Type B pancreatic cell (in vitro differentiated cells): ENCODE data around the gene CXCL5. TPM values are rescaled to one million over a fixed set of nuclear protein-coding genes. Genes with fewer than 3 reads are reported as not detected.
A peak's percentile ranks its signal among the peaks of the same experiment; 100 is the strongest.

Experiments used
- DNase-seq: peaks from one replicate; pipeline ENCODE4 v3.0.0; 2021; ENCODE audit warnings: mixed read lengths; ENCODE audit not compliant: unreplicated experiment; ENCODE audit errors: extremely low spot score
- H3K27ac Mint-ChIP-seq: 2 replicates; pipeline ENCODE4 v1.8.0; 2021; ENCODE audit warnings: mild to moderate bottlenecking, mixed read lengths
- H3K27me3 Mint-ChIP-seq: 2 replicates; pipeline ENCODE4 v1.8.0; 2021; ENCODE audit warnings: mixed read lengths
- H3K36me3 Mint-ChIP-seq: 2 replicates; pipeline ENCODE4 v1.8.0; 2021; ENCODE audit warnings: mixed read lengths
- H3K4me1 Mint-ChIP-seq: one replicate; pipeline ENCODE4 v1.8.0; 2021; ENCODE audit warnings: mixed read lengths; ENCODE audit not compliant: unreplicated experiment
- H3K4me3 Mint-ChIP-seq: 2 replicates; pipeline ENCODE4 v1.8.0; 2021; ENCODE audit warnings: mild to moderate bottlenecking, mixed read lengths
- H3K9me3 Mint-ChIP-seq: 2 replicates; pipeline ENCODE4 v1.8.0; 2021; ENCODE audit warnings: mixed read lengths
- CTCF ChIP-seq: fragments of 200-600 bp; sonication (generic); conservative IDR thresholded peaks from 2 replicates; pipeline ENCODE4 v1.5.0; 2021; ENCODE audit warnings: antibody characterized with exemption, mild to moderate bottlenecking
- total RNA-seq: library from RNA; stranded (reverse); gene quantifications from 2 replicates; pipeline ENCODE4 v1.2.1, GENCODE V29; 2021; ENCODE audit warnings: low replicate concordance

Gene CXCL5
- total RNA-seq, 1 donor from 2014 or later: 6.7 TPM

GRCh38 chr4:74037076-74037955, 38.8 kb upstream of the CXCL5 start:
- no peak for DNase-seq
- no peak for TF ChIP-seq CTCF
- peaks cover 66% of the 10 kb centered on the region for H3K27me3 Mint-ChIP-seq
- H3K36me3 Mint-ChIP-seq: no peaks in the 10 kb centered on the region
- H3K4me3 Mint-ChIP-seq: peak overlapping the region; percentile 93
- no peaks in the 10 kb centered on the region for H3K9me3 Mint-ChIP-seq
- peak overlapping the region; percentile 72 for H3K27ac Mint-ChIP-seq
- peaks cover 13% of the 10 kb centered on the region for H3K4me1 Mint-ChIP-seq

- Mint-ChIP-seq H3K27ac (no peak overlapping the region), H3K36me3 (no peaks in the 10 kb centered on the region), H3K9me3 (no peaks in the 10 kb centered on the region), H3K4me1 (peaks cover 9% of the 10 kb centered on the region), H3K4me3 (no peak overlapping the region), H3K27me3 (peaks cover 33% of the 10 kb centered on the region)
- DNase-seq: no peak
- TF ChIP-seq CTCF: no peak
These were observed 35.3 kb upstream of the CXCL5 start for GRCh38 chr4:74033739-74034138.

GRCh38 chr4:74032064-74032463, 33.6 kb upstream of the CXCL5 start:
- H3K27ac Mint-ChIP-seq: no peak overlapping the region
- peaks cover 22% of the 10 kb centered on the region for H3K27me3 Mint-ChIP-seq
- no peak for TF ChIP-seq CTCF
- no peak overlapping the region for H3K4me3 Mint-ChIP-seq
- no peaks in the 10 kb centered on the region for H3K36me3 Mint-ChIP-seq
- no peaks in the 10 kb centered on the region for H3K4me1 Mint-ChIP-seq
- DNase-seq: no peak
- H3K9me3 Mint-ChIP-seq: no peaks in the 10 kb centered on the region

- no peak for DNase-seq
- H3K4me3 Mint-ChIP-seq: no peak overlapping the region
- peaks cover 18% of the 10 kb centered on the region for H3K27me3 Mint-ChIP-seq
- H3K4me1 Mint-ChIP-seq: no peaks in the 10 kb centered on the region
- TF ChIP-seq CTCF: no peak
- H3K9me3 Mint-ChIP-seq: no peaks in the 10 kb centered on the region
- no peaks in the 10 kb centered on the region for H3K36me3 Mint-ChIP-seq
- no peak overlapping the region for H3K27ac Mint-ChIP-seq
These were observed 33.1 kb upstream of the CXCL5 start for GRCh38 chr4:74031576-74031975.

GRCh38 chr4:74030285-74030684, 31.8 kb upstream of the CXCL5 start:
- TF ChIP-seq CTCF: no peak
- Mint-ChIP-seq H3K36me3 (no peaks in the 10 kb centered on the region), H3K27ac (no peak overlapping the region), H3K4me1 (no peaks in the 10 kb centered on the region), H3K9me3 (no peaks in the 10 kb centered on the region), H3K4me3 (no peak overlapping the region), H3K27me3 (peaks cover 10% of the 10 kb centered on the region)
- no peak for DNase-seq
